T-helper 1 cell treated with Interleukin-12 subunit alpha and Interleukin-12 subunit beta and Interleukin-4 antibody, amounts not matched to agents 30 μg/mL and 1 μg/mL, for 36 hours (primary cell): ENCODE results near the gene ELMO1.

Experiments used
- H3K27ac Mint-ChIP-seq: one replicate; pipeline ENCODE4 v1.8.0; 2021; ENCODE audit warnings: mild to moderate bottlenecking, mixed read lengths
- H3K27me3 Mint-ChIP-seq: one replicate; pipeline ENCODE4 v1.8.0; 2021; ENCODE audit warnings: low read depth, mixed read lengths
- H3K36me3 Mint-ChIP-seq: one replicate; pipeline ENCODE4 v1.8.0; 2021; ENCODE audit warnings: low read depth, mixed read lengths
- H3K4me1 Mint-ChIP-seq: one replicate; pipeline ENCODE4 v1.8.0; 2021; ENCODE audit warnings: low read depth, mixed read lengths
- H3K4me3 Mint-ChIP-seq: one replicate; pipeline ENCODE4 v1.8.0; 2021; ENCODE audit warnings: mild to moderate bottlenecking, moderate library complexity, mixed read lengths
- H3K9me3 Mint-ChIP-seq: one replicate; pipeline ENCODE4 v1.8.0; 2021; ENCODE audit warnings: mixed read lengths

The ELMO1 gene

GRCh38 chr7:37104822-37105518 is 343.7 kb downstream of the ELMO1 start:
- Mint-ChIP-seq H3K27ac (no peak overlapping the region), H3K9me3 (no peaks in the 10 kb centered on the region), H3K4me1 (peaks cover 19% of the 10 kb centered on the region), H3K4me3 (no peak overlapping the region), H3K27me3 (no peaks in the 10 kb centered on the region), H3K36me3 (peaks cover 8% of the 10 kb centered on the region)

- peaks cover 14% of the 10 kb centered on the region for H3K4me1 Mint-ChIP-seq
- no peak overlapping the region for H3K27ac Mint-ChIP-seq
- no peak overlapping the region for H3K4me3 Mint-ChIP-seq
- H3K27me3 Mint-ChIP-seq = no peaks in the 10 kb centered on the region
- H3K36me3 Mint-ChIP-seq = peaks cover 8% of the 10 kb centered on the region
- H3K9me3 Mint-ChIP-seq = no peaks in the 10 kb centered on the region
Observed at GRCh38 chr7:37102518-37103137, 346.0 kb downstream of the ELMO1 start.

GRCh38 chr7:37100735-37101331 is 347.8 kb downstream of the ELMO1 start:
- Mint-ChIP-seq H3K4me1 (peaks cover 14% of the 10 kb centered on the region), H3K27me3 (no peaks in the 10 kb centered on the region), H3K4me3 (no peak overlapping the region), H3K36me3 (peaks cover 19% of the 10 kb centered on the region), H3K27ac (peak overlapping the region; percentile 18), H3K9me3 (no peaks in the 10 kb centered on the region)

GRCh38 chr7:37098762-37099161 is 349.9 kb downstream of the ELMO1 start:
- no peaks in the 10 kb centered on the region for H3K9me3 Mint-ChIP-seq
- no peak overlapping the region for H3K27ac Mint-ChIP-seq
- H3K4me3 Mint-ChIP-seq = no peak overlapping the region
- H3K27me3 Mint-ChIP-seq = no peaks in the 10 kb centered on the region
- H3K4me1 Mint-ChIP-seq = peaks cover 14% of the 10 kb centered on the region
- H3K36me3 Mint-ChIP-seq = peaks cover 37% of the 10 kb centered on the region

- no peaks in the 10 kb centered on the region for H3K9me3 Mint-ChIP-seq
- H3K4me1 Mint-ChIP-seq = peaks cover 16% of the 10 kb centered on the region
- peaks cover 42% of the 10 kb centered on the region for H3K36me3 Mint-ChIP-seq
- H3K27me3 Mint-ChIP-seq = no peaks in the 10 kb centered on the region
- no peak overlapping the region for H3K4me3 Mint-ChIP-seq
- no peak overlapping the region for H3K27ac Mint-ChIP-seq
Observed at GRCh38 chr7:37097983-37098382, 350.7 kb downstream of the ELMO1 start.

- Mint-ChIP-seq H3K4me1 (peaks cover 18% of the 10 kb centered on the region), H3K9me3 (peaks cover 4% of the 10 kb centered on the region)
Observed at GRCh38 chr7:37097276-37097675, 351.4 kb downstream of the ELMO1 start.

GRCh38 chr7:37096341-37096740 is 352.3 kb downstream of the ELMO1 start:
- no peak overlapping the region for H3K4me3 Mint-ChIP-seq
- H3K27me3 Mint-ChIP-seq = no peaks in the 10 kb centered on the region
- peaks cover 22% of the 10 kb centered on the region for H3K4me1 Mint-ChIP-seq
- H3K9me3 Mint-ChIP-seq = peaks cover 8% of the 10 kb centered on the region
- peaks cover 50% of the 10 kb centered on the region for H3K36me3 Mint-ChIP-seq
- no peak overlapping the region for H3K27ac Mint-ChIP-seq

More at GRCh38 chr7:37097276-37097675, 351.4 kb downstream of the ELMO1 start:
- Mint-ChIP-seq H3K27me3 (no peaks in the 10 kb centered on the region), H3K4me3 (no peak overlapping the region), H3K27ac (no peak overlapping the region), H3K36me3 (peaks cover 46% of the 10 kb centered on the region)

GRCh38 chr7:37095122-37095521 is 353.5 kb downstream of the ELMO1 start:
- Mint-ChIP-seq H3K27ac (no peak overlapping the region), H3K36me3 (peaks cover 52% of the 10 kb centered on the region)

GRCh38 chr7:37093257-37093656 is 355.4 kb downstream of the ELMO1 start:
- no peak overlapping the region for H3K27ac Mint-ChIP-seq
- peaks cover 9% of the 10 kb centered on the region for H3K9me3 Mint-ChIP-seq
- H3K4me3 Mint-ChIP-seq = no peak overlapping the region
- H3K36me3 Mint-ChIP-seq = peaks cover 53% of the 10 kb centered on the region
- no peaks in the 10 kb centered on the region for H3K27me3 Mint-ChIP-seq
- peaks cover 20% of the 10 kb centered on the region for H3K4me1 Mint-ChIP-seq

More at GRCh38 chr7:37095122-37095521, 353.5 kb downstream of the ELMO1 start:
- Mint-ChIP-seq H3K27me3 (no peaks in the 10 kb centered on the region), H3K4me1 (peaks cover 15% of the 10 kb centered on the region), H3K4me3 (no peak overlapping the region), H3K9me3 (peaks cover 9% of the 10 kb centered on the region)

GRCh38 chr7:37092548-37092947 is 356.1 kb downstream of the ELMO1 start:
- no peaks in the 10 kb centered on the region for H3K27me3 Mint-ChIP-seq
- H3K36me3 Mint-ChIP-seq = peaks cover 52% of the 10 kb centered on the region
- peaks cover 9% of the 10 kb centered on the region for H3K9me3 Mint-ChIP-seq
- peaks cover 23% of the 10 kb centered on the region for H3K4me1 Mint-ChIP-seq
- no peak overlapping the region for H3K4me3 Mint-ChIP-seq
- H3K27ac Mint-ChIP-seq = peak overlapping the region; percentile 37

- peaks cover 9% of the 10 kb centered on the region for H3K9me3 Mint-ChIP-seq
- peaks cover 41% of the 10 kb centered on the region for H3K36me3 Mint-ChIP-seq
- H3K4me1 Mint-ChIP-seq = peaks cover 26% of the 10 kb centered on the region
- no peak overlapping the region for H3K4me3 Mint-ChIP-seq
- H3K27ac Mint-ChIP-seq = no peak overlapping the region
- H3K27me3 Mint-ChIP-seq = no peaks in the 10 kb centered on the region
Observed at GRCh38 chr7:37089972-37090371, 358.7 kb downstream of the ELMO1 start.

- Mint-ChIP-seq H3K27me3 (no peaks in the 10 kb centered on the region), H3K4me3 (no peak overlapping the region), H3K27ac (no peak overlapping the region), H3K36me3 (peaks cover 15% of the 10 kb centered on the region), H3K4me1 (peaks cover 21% of the 10 kb centered on the region), H3K9me3 (no peaks in the 10 kb centered on the region)
Observed at GRCh38 chr7:37085600-37085999, 363.1 kb downstream of the ELMO1 start.

GRCh38 chr7:37084303-37084702 is 364.4 kb downstream of the ELMO1 start:
- no peaks in the 10 kb centered on the region for H3K9me3 Mint-ChIP-seq
- H3K27ac Mint-ChIP-seq = peak overlapping the region; percentile 13
- peaks cover 16% of the 10 kb centered on the region for H3K36me3 Mint-ChIP-seq
- H3K4me1 Mint-ChIP-seq = peaks cover 20% of the 10 kb centered on the region
- H3K4me3 Mint-ChIP-seq = no peak overlapping the region
- H3K27me3 Mint-ChIP-seq = no peaks in the 10 kb centered on the region

GRCh38 chr7:37083311-37084096 is 365.2 kb downstream of the ELMO1 start:
- no peak overlapping the region for H3K27ac Mint-ChIP-seq
- H3K4me1 Mint-ChIP-seq = peaks cover 18% of the 10 kb centered on the region
- peaks cover 16% of the 10 kb centered on the region for H3K36me3 Mint-ChIP-seq
- H3K27me3 Mint-ChIP-seq = no peaks in the 10 kb centered on the region
- no peak overlapping the region for H3K4me3 Mint-ChIP-seq
- H3K9me3 Mint-ChIP-seq = no peaks in the 10 kb centered on the region
